HG03520 (cell line): ENCODE results near the gene THSD4.

Experiments
- ATAC-seq: cut with Tn5 transposase; IDR thresholded peaks from one replicate; pipeline ENCODE4 v1.9.1; 2021; ENCODE audit warnings: mild to moderate bottlenecking, moderate library complexity; ENCODE audit not compliant: unreplicated experiment

Gene THSD4

GRCh38 chr15:71337197-71337845 lies 222.1 kb downstream of the THSD4 start:
- ATAC-seq: no peak

- no peak for ATAC-seq
Observed at GRCh38 chr15:71338265-71338664, 223.0 kb downstream of the THSD4 start.

- no peak for ATAC-seq
Observed at GRCh38 chr15:71338827-71339542, 223.7 kb downstream of the THSD4 start.

GRCh38 chr15:71341811-71342550 lies 226.7 kb downstream of the THSD4 start:
- ATAC-seq: no peak

GRCh38 chr15:71342658-71343057 lies 227.4 kb downstream of the THSD4 start:
- ATAC-seq: no peak

- no peak for ATAC-seq
Observed at GRCh38 chr15:71344316-71344715, 229.0 kb downstream of the THSD4 start.

GRCh38 chr15:71345186-71345585 lies 229.9 kb downstream of the THSD4 start:
- no peak for ATAC-seq

- no peak for ATAC-seq
Observed at GRCh38 chr15:71346464-71346863, 231.2 kb downstream of the THSD4 start.

- no peak for ATAC-seq
Observed at GRCh38 chr15:71348597-71348996, 233.3 kb downstream of the THSD4 start.

GRCh38 chr15:71349336-71349735 lies 234.1 kb downstream of the THSD4 start:
- ATAC-seq: no peak

GRCh38 chr15:71349736-71350526 lies 234.7 kb downstream of the THSD4 start:
- ATAC-seq: no peak

- no peak for ATAC-seq
Observed at GRCh38 chr15:71350622-71351378, 235.5 kb downstream of the THSD4 start.

GRCh38 chr15:71352125-71352524 lies 236.9 kb downstream of the THSD4 start:
- ATAC-seq: no peak

- no peak for ATAC-seq
Observed at GRCh38 chr15:71352765-71353164, 237.5 kb downstream of the THSD4 start.

- ATAC-seq: no peak
Observed at GRCh38 chr15:71353171-71353570, 237.9 kb downstream of the THSD4 start.

- ATAC-seq: no peak
Observed at GRCh38 chr15:71355268-71355667, 240.0 kb downstream of the THSD4 start.

- ATAC-seq: no peak
Observed at GRCh38 chr15:71357321-71357732, 242.1 kb downstream of the THSD4 start.

GRCh38 chr15:71357967-71358366 lies 242.7 kb downstream of the THSD4 start:
- ATAC-seq: no peak

- no peak for ATAC-seq
Observed at GRCh38 chr15:71359246-71359645, 244.0 kb downstream of the THSD4 start.

GRCh38 chr15:71362556-71362955 lies 247.3 kb downstream of the THSD4 start:
- no peak for ATAC-seq
